ENCODE data around the gene TCHP. TPM values are rescaled to one million over a fixed set of nuclear protein-coding genes. Genes with fewer than 3 reads are reported as not detected.

TCHP gene
- total and polyA plus RNA-seq, 2 of the 13 experiments (the other 11 are each of a cell fraction or from before 2014, with no cell fraction given): 6.7 to 12.2 TPM

Small RNAs within 50 kb of the gene (small RNA-seq; reads per million reads assigned to genes)
- gene RN7SL441P (ENCODE audit: insufficient read depth in 2 of 3, insufficient read length in 3 of 3, low read depth in 2 of 3, low replicate concordance in 1 of 3): 0 reads per million in 3 experiments

Other genes with a start within 250 kb of the TCHP start
- 7.2 and 9.6 TPM in 2 replicates for gene FAM222A, start 186.4 kb upstream of the TCHP start, total RNA-seq (2016; rRNA removed; fragmentation: Illumina TruSeq; extraction: Trizol)
- gene FAM222A, start 186.4 kb upstream of the TCHP start, polyA plus RNA-seq (2011; rRNA removed): 2.7 and 3.7 TPM in 2 replicates
- 0.35 and 0.66 TPM in 2 replicates for gene TRPV4, start 66.9 kb upstream of the TCHP start, total RNA-seq (2016; rRNA removed; fragmentation: Illumina TruSeq; extraction: Trizol)
- 4.7 and 5.6 TPM in 2 replicates for gene TRPV4, start 66.9 kb upstream of the TCHP start, polyA plus RNA-seq (2011; rRNA removed)
- 12.9 and 13.0 TPM in 2 replicates for gene GLTP, start 19.7 kb upstream of the TCHP start, total RNA-seq (2016; rRNA removed; fragmentation: Illumina TruSeq; extraction: Trizol)
- 10.7 and 11.5 TPM in 2 replicates for gene GLTP, start 19.7 kb upstream of the TCHP start, polyA plus RNA-seq (2011; rRNA removed)
- gene GIT2, start 96.1 kb downstream of the TCHP start, total RNA-seq (2016; rRNA removed; fragmentation: Illumina TruSeq; extraction: Trizol): 15.2 and 18.4 TPM in 2 replicates
- gene GIT2, start 96.1 kb downstream of the TCHP start, polyA plus RNA-seq (2011; rRNA removed): 18.7 and 19.8 TPM in 2 replicates
- 34.1 and 40.7 TPM in 2 replicates for gene ANKRD13A, start 99.2 kb downstream of the TCHP start, total RNA-seq (2016; rRNA removed; fragmentation: Illumina TruSeq; extraction: Trizol)
- 41.6 and 51.0 TPM in 2 replicates for gene ANKRD13A, start 99.2 kb downstream of the TCHP start, polyA plus RNA-seq (2011; rRNA removed)
- 15.8 and 16.9 TPM in 2 replicates for gene C12orf76, start 148.2 kb downstream of the TCHP start, total RNA-seq (2016; rRNA removed; fragmentation: Illumina TruSeq; extraction: Trizol)
- gene C12orf76, start 148.2 kb downstream of the TCHP start, polyA plus RNA-seq (2011; rRNA removed): 38.4 and 40.6 TPM in 2 replicates
- 13.0 and 13.3 TPM in 2 replicates for gene IFT81, start 224.1 kb downstream of the TCHP start, total RNA-seq (2016; rRNA removed; fragmentation: Illumina TruSeq; extraction: Trizol)
- 3.1 and 4.2 TPM in 2 replicates for gene IFT81, start 224.1 kb downstream of the TCHP start, polyA plus RNA-seq (2011; rRNA removed)

Measured in HepG2 (cell line).